Aortic smooth muscle cell (primary cell): ENCODE results near the gene ADCY1. TPM values are rescaled to one million over a fixed set of nuclear protein-coding genes. Genes with fewer than 3 reads are reported as not detected.

Experiments used
- total RNA-seq: library from RNA; depleted of rRNA; stranded (reverse); fragments of >200 nt; gene quantifications from 2 replicates; pipeline ENCODE4 v1.2.3, GENCODE V29; 2014

Gene ADCY1
- total RNA-seq = 0.12 and 0.13 TPM in 2 replicates

GRCh38 chr7:45573661-45574415, at the start of gene ADCY1:
Gene ADCY1, plus strand, starts transcription at chr7:45574368. Its CDS starts 176 bp downstream, at chr7:45574544.

